Smooth muscle cell (in vitro differentiated cells): ENCODE measurements around the gene PRKG1. TPM values are rescaled to one million over a fixed set of nuclear protein-coding genes. Genes with fewer than 3 reads are reported as not detected.

ENCODE experiments used
- DNase-seq: peaks from one replicate; lab custom pipeline; 2025; ENCODE audit not compliant: unreplicated experiment; lab: John Stamatoyannopoulos, UW
- H2AFZ ChIP-seq: fragments of 200-600 bp; sonication (generic); 2 replicates; pipeline ENCODE4 v1.6.0; 2016; ENCODE audit warnings: antibody characterized with exemption, low read depth, mild to moderate bottlenecking
- H3F3A ChIP-seq: fragments of 200-600 bp; sonication (generic); 2 replicates; pipeline ENCODE4 v1.6.0; 2017; ENCODE audit warnings: antibody characterized with exemption, low read depth
- H3K27ac ChIP-seq: fragments of 200-600 bp; sonication (generic); 2 replicates; pipeline ENCODE4 v1.5.1; 2016; ENCODE audit warnings: low read depth, mild to moderate bottlenecking
- H3K27me3 ChIP-seq: fragments of 200-600 bp; sonication (generic); 2 replicates; pipeline ENCODE4 v1.6.1; 2016; ENCODE audit warnings: low read depth, mild to moderate bottlenecking
- H3K36me3 ChIP-seq: fragments of 200-600 bp; sonication (generic); 2 replicates; pipeline ENCODE4 v1.5.1; 2016; ENCODE audit warnings: low read depth
- H3K4me1 ChIP-seq: fragments of 200-600 bp; sonication (generic); 2 replicates; pipeline ENCODE4 v1.5.1; 2016; ENCODE audit warnings: low read depth
- H3K4me2 ChIP-seq: fragments of 200-600 bp; sonication (generic); 2 replicates; pipeline ENCODE4 v1.6.0; 2016; ENCODE audit warnings: mild to moderate bottlenecking
- H3K4me3 ChIP-seq: fragments of 200-600 bp; sonication (generic); 2 replicates; pipeline ENCODE4 v1.5.1; 2016; ENCODE audit warnings: mild to moderate bottlenecking
- H3K79me2 ChIP-seq: fragments of 200-600 bp; sonication (generic); 2 replicates; pipeline ENCODE4 v1.6.0; 2016; ENCODE audit warnings: low read depth, mild to moderate bottlenecking
- H3K9ac ChIP-seq: fragments of 200-600 bp; sonication (generic); 2 replicates; pipeline ENCODE4 v1.6.0; 2016; ENCODE audit warnings: low read depth
- H3K9me3 ChIP-seq: fragments of 200-600 bp; sonication (generic); replicated peaks from 2 replicates; pipeline ENCODE4 v1.5.1; 2016; ENCODE audit warnings: low read depth
- H4K20me1 ChIP-seq: fragments of 200-600 bp; sonication (generic); 2 replicates; pipeline ENCODE4 v1.6.0; 2016; ENCODE audit warnings: low read depth
- WGBS: methylation state at CpG from one replicate; pipeline ENCODE4 v1.1.7; 2016; ENCODE audit warnings: low lambda C conversion rate; 5-methylcytosine and 5-hydroxymethylcytosine counted together
- polyA plus RNA-seq: library from polyadenylated mRNA; unstranded; fragments of >200 nt; fragmentation: Nextera tagmentation; extraction: Ambion mirVana; gene quantifications from 2 replicates; pipeline ENCODE4 v1.2.1, GENCODE V29; 2016
- total RNA-seq: library from RNA; depleted of rRNA; stranded (reverse); fragments of >200 nt; gene quantifications from 2 replicates; pipeline ENCODE4 v1.2.3, GENCODE V29; 2014
- TF ChIP-seq, protein P1 (sequence below): fragments of 200-600 bp; sonication (generic); IDR thresholded peaks from 2 replicates; pipeline ENCODE4 v1.5.1; 2017; ENCODE audit warnings: borderline replicate concordance, mild to moderate bottlenecking, antibody characterized with exemption; ENCODE audit not compliant: insufficient read depth, poor library complexity, severe bottlenecking

Gene PRKG1
- total and polyA plus RNA-seq, 2 experiments from 2014 or later = 7.2 to 13.4 TPM

GRCh38 chr10:51985336-51985735 is 911.0 kb downstream of the PRKG1 start:
- Histone ChIP-seq H3K27me3 (no peaks in the 10 kb centered on the region), H3K36me3 (no peaks in the 10 kb centered on the region), H3K27ac (no peak overlapping the region), H3K4me3 (no peak overlapping the region), H3K9me3 (no peaks in the 10 kb centered on the region), H3K4me2 (no peak overlapping the region), H3F3A (no peaks in the 10 kb centered on the region), H3K79me2 (no peaks in the 10 kb centered on the region), H3K4me1 (no peaks in the 10 kb centered on the region), H3K9ac (no peak overlapping the region), H2AFZ (no peak overlapping the region), H4K20me1 (no peaks in the 10 kb centered on the region)
- DNase-seq = no peak
- TF ChIP-seq, protein P1, sequence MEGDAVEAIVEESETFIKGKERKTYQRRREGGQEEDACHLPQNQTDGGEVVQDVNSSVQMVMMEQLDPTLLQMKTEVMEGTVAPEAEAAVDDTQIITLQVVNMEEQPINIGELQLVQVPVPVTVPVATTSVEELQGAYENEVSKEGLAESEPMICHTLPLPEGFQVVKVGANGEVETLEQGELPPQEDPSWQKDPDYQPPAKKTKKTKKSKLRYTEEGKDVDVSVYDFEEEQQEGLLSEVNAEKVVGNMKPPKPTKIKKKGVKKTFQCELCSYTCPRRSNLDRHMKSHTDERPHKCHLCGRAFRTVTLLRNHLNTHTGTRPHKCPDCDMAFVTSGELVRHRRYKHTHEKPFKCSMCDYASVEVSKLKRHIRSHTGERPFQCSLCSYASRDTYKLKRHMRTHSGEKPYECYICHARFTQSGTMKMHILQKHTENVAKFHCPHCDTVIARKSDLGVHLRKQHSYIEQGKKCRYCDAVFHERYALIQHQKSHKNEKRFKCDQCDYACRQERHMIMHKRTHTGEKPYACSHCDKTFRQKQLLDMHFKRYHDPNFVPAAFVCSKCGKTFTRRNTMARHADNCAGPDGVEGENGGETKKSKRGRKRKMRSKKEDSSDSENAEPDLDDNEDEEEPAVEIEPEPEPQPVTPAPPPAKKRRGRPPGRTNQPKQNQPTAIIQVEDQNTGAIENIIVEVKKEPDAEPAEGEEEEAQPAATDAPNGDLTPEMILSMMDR = no peak

GRCh38 chr10:51986516-51986915 is 912.2 kb downstream of the PRKG1 start:
- H3K9me3 ChIP-seq = no peaks in the 10 kb centered on the region
- H3K9ac ChIP-seq = no peak overlapping the region
- TF ChIP-seq, protein P1 = no peak
- 48% methylated on average over 2 of the region's 2 CpGs for WGBS
- no peaks in the 10 kb centered on the region for H3K4me1 ChIP-seq
- no peaks in the 10 kb centered on the region for H3F3A ChIP-seq
- H3K36me3 ChIP-seq = no peaks in the 10 kb centered on the region
- H3K4me2 ChIP-seq = no peak overlapping the region
- no peak overlapping the region for H3K27ac ChIP-seq
- H2AFZ ChIP-seq = no peak overlapping the region
- H4K20me1 ChIP-seq = no peaks in the 10 kb centered on the region
- H3K4me3 ChIP-seq = no peak overlapping the region
- no peak for DNase-seq
- H3K79me2 ChIP-seq = no peaks in the 10 kb centered on the region
- H3K27me3 ChIP-seq = no peaks in the 10 kb centered on the region

DNA sequence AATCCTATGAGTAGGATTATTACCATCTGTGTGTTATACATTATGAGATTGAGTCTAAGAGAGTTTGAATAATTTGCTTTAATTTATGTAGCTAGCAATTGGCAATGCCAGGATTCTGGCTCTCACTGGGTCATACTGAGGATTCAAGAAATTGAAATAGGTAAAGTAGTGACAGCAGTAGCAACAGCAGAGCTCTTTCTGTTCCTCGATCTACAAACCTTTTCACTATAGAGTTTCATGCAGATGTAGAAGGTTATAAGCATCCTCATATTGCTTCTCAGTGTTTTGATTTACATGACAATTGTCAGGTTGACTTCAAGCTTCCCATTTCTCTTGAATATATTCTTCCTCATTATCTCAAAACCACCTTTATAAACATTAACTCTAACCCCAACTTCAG is 919.2 kb downstream of the PRKG1 start:
- no peak overlapping the region for H3K4me3 ChIP-seq
- no peaks in the 10 kb centered on the region for H3K4me1 ChIP-seq
- H2AFZ ChIP-seq = no peak overlapping the region
- H3K27ac ChIP-seq = no peak overlapping the region
- no peaks in the 10 kb centered on the region for H4K20me1 ChIP-seq
- H3K4me2 ChIP-seq = no peak overlapping the region
- H3K9me3 ChIP-seq = no peaks in the 10 kb centered on the region
- no peaks in the 10 kb centered on the region for H3K27me3 ChIP-seq
- no peak overlapping the region for H3K9ac ChIP-seq
- no peaks in the 10 kb centered on the region for H3K36me3 ChIP-seq
- no peak for DNase-seq
- TF ChIP-seq, protein P1 = no peak
- 53% methylated on average over 1 of the region's 1 CpG for WGBS
- no peaks in the 10 kb centered on the region for H3F3A ChIP-seq
- H3K79me2 ChIP-seq = no peaks in the 10 kb centered on the region

DNA sequence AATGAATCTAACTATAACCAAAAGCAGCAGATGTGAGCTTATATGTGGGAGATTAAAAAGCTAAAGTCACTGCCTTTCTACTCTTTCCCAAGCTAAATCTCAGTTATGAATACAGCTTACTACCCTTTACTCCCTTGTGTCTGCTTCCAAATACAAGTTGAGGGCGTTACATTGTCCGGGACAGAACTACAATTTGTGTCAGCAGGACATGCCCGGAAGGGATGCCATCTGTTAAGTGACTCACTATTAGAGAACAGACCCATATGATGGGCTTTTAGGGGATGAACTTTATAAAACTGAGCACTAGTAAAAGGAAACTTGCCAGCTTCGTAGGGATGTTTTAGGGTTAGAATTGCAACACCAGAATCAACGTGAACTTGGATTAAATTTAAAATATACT is 924.8 kb downstream of the PRKG1 start:
- Histone ChIP-seq H2AFZ (no peak overlapping the region), H3K27me3 (no peaks in the 10 kb centered on the region), H3K79me2 (no peaks in the 10 kb centered on the region), H3K4me2 (no peak overlapping the region), H3K27ac (no peak overlapping the region), H4K20me1 (no peaks in the 10 kb centered on the region), H3K4me3 (no peak overlapping the region), H3K9ac (no peak overlapping the region), H3K36me3 (no peaks in the 10 kb centered on the region), H3F3A (no peaks in the 10 kb centered on the region), H3K4me1 (no peaks in the 10 kb centered on the region), H3K9me3 (no peaks in the 10 kb centered on the region)
- 52% methylated on average over 5 of the region's 5 CpGs for WGBS
- TF ChIP-seq, protein P1 = no peak
- no peak for DNase-seq
